Colonic mucosa (tissue), 4 donors: ENCODE data around the gene CDCA4. TPM values are rescaled to one million over a fixed set of nuclear protein-coding genes. Genes with fewer than 3 reads are reported as not detected.
A peak's percentile ranks its signal among the peaks of the same experiment; 100 is the strongest.

Experiments
- DNase-seq: peaks from one replicate; pipeline ENCODE4 v3.0.0-alpha.2; 2020
- H3K27ac ChIP-seq: fragments of 200-600 bp; one replicate; pipeline ENCODE4 v1.8.0; 2021
- H3K27me3 ChIP-seq: fragments of 200-600 bp; one replicate; pipeline ENCODE4 v1.8.0; 2021
- H3K36me3 ChIP-seq: fragments of 200-600 bp; one replicate; pipeline ENCODE4 v1.8.0; 2021
- H3K4me1 ChIP-seq: fragments of 200-600 bp; one replicate; pipeline ENCODE4 v1.8.0; 2021; ENCODE audit warnings: mild to moderate bottlenecking
- H3K4me3 ChIP-seq: fragments of 200-600 bp; one replicate; pipeline ENCODE4 v1.8.0; 2021
- H3K9ac ChIP-seq, 2 donors: one replicate each; pipeline ENCODE4 v1.7.0; 2013; ENCODE audit warnings: control low read depth in 2 of 2, low read depth in 2 of 2, low read length in 2 of 2
- H3K9me3 ChIP-seq: fragments of 200-600 bp; one replicate; pipeline ENCODE4 v1.8.0; 2021
- CTCF ChIP-seq: fragments of 200-600 bp; IDR thresholded peaks from one replicate; pipeline ENCODE4 v1.8.0; 2022; ENCODE audit warnings: antibody characterized with exemption, mild to moderate bottlenecking
- intact Hi-C: fragments of 100-400 bp; cut with DNase I; formaldehyde crosslinking; loops from one replicate; pipeline ENCODE4 v1.14.1; 2022
- total RNA-seq, 2 donors: library from RNA; stranded (reverse); fragmentation: NEBNext Ultra II Directional in 1 of 2; extraction: Animal tissue kit (Norgen Biotek cat#: 25700) in 1 of 2; gene quantifications; one replicate each; pipeline ENCODE4 v1.2.1, GENCODE V29; 2021
- donor health status: healthy.
- donor health status: DM: no; HTN: no; CAD: no.
- donor health status: DM: no; HTN: no; CAD: no.

Gene CDCA4
- total RNA-seq, 2 donors from 2014 or later: 8.3 to 16.3 TPM

- Histone ChIP-seq H3K9ac (no peak overlapping the region), H3K9me3 (no peaks in the 10 kb centered on the region), H3K4me3 (no peak overlapping the region), H3K27me3 (peaks cover 22% of the 10 kb centered on the region), H3K4me1 (peaks cover 40% of the 10 kb centered on the region), H3K27ac (no peak overlapping the region), H3K36me3 (no peaks in the 10 kb centered on the region)
- DNase-seq: peak; percentile 91
- peak; percentile 87 for TF ChIP-seq CTCF
- intact Hi-C loops: loop anchor here (2.0 kb wide), 1 partner anchor 68 kb away; no protein-coding TSS in a partner anchor
Measured at GRCh38 chr14:104976198-104977007, 44.5 kb downstream of the CDCA4 start.

- Histone ChIP-seq H3K4me3 (no peak overlapping the region), H3K36me3 (no peaks in the 10 kb centered on the region), H3K27ac (no peak overlapping the region), H3K4me1 (peaks cover 40% of the 10 kb centered on the region), H3K27me3 (peaks cover 22% of the 10 kb centered on the region), H3K9me3 (no peaks in the 10 kb centered on the region), H3K9ac (no peak overlapping the region)
- TF ChIP-seq CTCF: no peak
- intact Hi-C loops: loop anchor here (2.0 kb wide), 1 partner anchor 69 kb away; no protein-coding TSS in a partner anchor
- DNase-seq: no peak
Measured at GRCh38 chr14:104975481-104976197, 45.2 kb downstream of the CDCA4 start.

- Histone ChIP-seq H3K9me3 (no peaks in the 10 kb centered on the region), H3K4me1 (peaks cover 40% of the 10 kb centered on the region), H3K9ac (no peak overlapping the region), H3K36me3 (no peaks in the 10 kb centered on the region), H3K27me3 (peaks cover 22% of the 10 kb centered on the region), H3K27ac (peak overlapping the region; percentile 82), H3K4me3 (no peak overlapping the region)
- no peak for DNase-seq
- intact Hi-C loops: no loop called here
- no peak for TF ChIP-seq CTCF
Measured at GRCh38 chr14:104974665-104975390, 46.1 kb downstream of the CDCA4 start.

- no peak overlapping the region for H3K4me3 ChIP-seq
- intact Hi-C loops: no loop called here
- no peak for TF ChIP-seq CTCF
- peaks cover 22% of the 10 kb centered on the region for H3K27me3 ChIP-seq
- H3K27ac ChIP-seq: peak overlapping the region; percentile 82
- H3K9ac ChIP-seq: no peak overlapping the region
- H3K4me1 ChIP-seq: peaks cover 40% of the 10 kb centered on the region
- H3K9me3 ChIP-seq: no peaks in the 10 kb centered on the region
- DNase-seq: no peak
- H3K36me3 ChIP-seq: no peaks in the 10 kb centered on the region
Measured at GRCh38 chr14:104974146-104974541, 46.7 kb downstream of the CDCA4 start.
